ENCODE measurements around the gene DAND5.

DNA sequence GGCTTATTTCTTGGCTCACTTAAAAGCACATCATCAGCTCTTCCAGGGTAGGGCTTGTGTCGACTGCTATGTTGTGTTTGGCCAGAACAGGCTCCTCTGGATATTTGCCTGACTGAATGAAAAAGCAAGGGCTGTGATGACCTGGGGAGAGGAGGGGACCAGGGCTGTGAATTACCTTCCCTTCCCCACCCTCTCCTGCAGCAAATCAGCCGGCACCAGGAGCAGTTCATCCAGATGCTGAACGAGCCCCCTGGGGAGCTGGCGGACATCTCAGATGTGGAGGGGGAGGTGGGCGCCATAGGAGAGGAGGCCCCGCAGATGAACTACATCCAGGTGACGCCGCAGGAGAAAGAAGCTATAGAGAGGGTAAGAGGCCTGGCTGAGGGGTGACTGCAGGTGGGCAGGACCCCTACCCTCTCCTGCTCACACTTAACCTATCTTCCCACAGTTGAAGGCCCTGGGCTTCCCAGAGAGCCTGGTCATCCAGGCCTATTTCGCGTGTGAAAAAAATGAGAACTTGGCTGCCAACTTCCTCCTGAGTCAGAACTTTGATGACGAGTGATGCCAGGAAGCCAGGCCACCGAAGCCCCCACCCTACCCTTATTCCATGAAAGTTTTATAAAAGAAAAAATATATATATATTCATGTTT, 16.8 kb upstream of the DAND5 start:
- TF ChIP-seq POLR2A (IDR thresholded peaks at IDR 0.05; ENCODE audit: low read length) (no peak), GATA1 (IDR thresholded peaks at IDR 0.05; ENCODE audit: low read depth, low read length) (no peak)
